Uterus (tissue), 4 donors: ENCODE data around the gene PNMA8C. TPM values are rescaled to one million over a fixed set of nuclear protein-coding genes. Genes with fewer than 3 reads are reported as not detected.

Source experiments
- DNase-seq, 2 donors: peaks; one replicate each; pipeline ENCODE4 v3.0.0-alpha.2; 2019 to 2020
- H3K27ac ChIP-seq, 2 donors: fragments of 200-600 bp; sonication (generic); 1 replicate in 1 of 2; 2 replicates in 1 of 2; pipeline ENCODE4 v1.5.1; 2016 to 2018
- H3K27me3 ChIP-seq, 2 donors: fragments of 200-600 bp; sonication (generic); one replicate each; pipeline ENCODE4 v1.5.1; 2018 to 2019; ENCODE audit warnings: control low read depth in 1 of 2
- H3K36me3 ChIP-seq, 2 donors: fragments of 200-600 bp; sonication (generic); one replicate each; pipeline ENCODE4 v1.5.1; 2019; ENCODE audit warnings: control low read depth in 1 of 2
- H3K4me1 ChIP-seq, 2 donors: fragments of 200-600 bp; sonication (generic); one replicate each; pipeline ENCODE4 v1.5.1; 2018 to 2019; ENCODE audit warnings: control low read depth in 1 of 2
- H3K4me3 ChIP-seq, 2 donors: fragments of 200-600 bp; sonication (generic); 1 replicate in 1 of 2; 2 replicates in 1 of 2; pipeline ENCODE4 v1.5.1; 2018 to 2019; ENCODE audit warnings: mild to moderate bottlenecking in 1 of 2
- H3K9me3 ChIP-seq, 2 donors: fragments of 200-600 bp; sonication (generic); one replicate each; pipeline ENCODE4 v1.5.1; 2019; ENCODE audit warnings: control low read depth in 1 of 2
- CTCF ChIP-seq, 4 experiments: fragments of 200-600 bp in 2 of 4; fragments of 450-650 bp in 2 of 4; sonication (generic) in 2 of 4; IDR thresholded peaks; one replicate each; pipeline ENCODE4 v1.5.1; 2016 to 2019; ENCODE audit warnings: antibody characterized with exemption in 4 of 4, mild to moderate bottlenecking in 2 of 4, moderate library complexity in 1 of 4
- POLR2A ChIP-seq, 2 donors: fragments of 450-650 bp; IDR thresholded peaks; one replicate each; pipeline ENCODE4 v1.6.1; 2016; ENCODE audit warnings: antibody characterized with exemption in 2 of 2, mild to moderate bottlenecking in 1 of 2, moderate library complexity in 1 of 2
- intact Hi-C: fragments of 100-400 bp; cut with DNase I; formaldehyde crosslinking; loops from one replicate; pipeline ENCODE4 v1.15.1; 2023; ENCODE audit warnings: low total_unique reads
- total RNA-seq, 4 donors: library from RNA; depleted of rRNA in 3 of 4; stranded (reverse); fragments of >200 nt in 3 of 4; gene quantifications; one replicate each; pipeline versions ENCODE4 v1.1.0 to v1.2.4, GENCODE V29; 2014 to 2023
- donor health status: DM: yes; HTN: yes; CAD: no.

The PNMA8C gene
- total RNA-seq, 4 donors from 2014 or later = under 0.01 to 3.7 (median 0.73) TPM; not detected in 1

DNA sequence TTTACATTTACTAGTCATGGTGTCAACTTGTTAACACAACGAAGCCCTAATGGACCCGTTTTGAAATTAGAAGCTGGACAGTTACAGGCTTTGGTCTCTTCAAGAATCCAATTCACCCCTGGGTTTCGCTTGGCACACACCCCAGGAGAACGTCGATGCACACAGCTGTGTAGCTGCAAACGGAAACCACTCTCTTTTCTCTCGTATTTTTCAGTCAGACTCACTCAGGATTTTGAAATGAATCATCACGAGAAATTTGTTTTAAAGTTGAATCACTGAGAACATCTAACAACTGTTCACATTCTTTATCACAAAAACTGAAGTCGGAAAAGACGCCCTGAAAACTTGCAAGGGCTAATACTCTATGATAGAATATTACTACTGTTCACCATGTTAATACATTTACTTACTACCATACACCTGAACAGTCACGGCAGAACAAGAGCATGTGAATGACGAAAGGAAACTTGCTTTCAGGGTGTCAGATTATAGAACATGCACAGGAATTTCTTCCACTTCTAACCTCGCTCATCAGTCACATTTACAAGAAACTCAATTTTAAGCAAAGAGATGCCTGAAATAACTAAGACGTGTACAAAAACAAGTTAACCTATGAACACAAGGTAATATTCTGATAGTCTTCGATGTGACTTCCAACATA is 37.9 kb upstream of the PNMA8C start:
- H3K27me3 ChIP-seq = no peaks in the 10 kb centered on the region
- TF ChIP-seq POLR2A (IDR thresholded peaks at IDR 0.05) (no peak), CTCF (IDR thresholded peaks at IDR 0.05) (no peak)
- H3K4me1 ChIP-seq = no peaks in the 10 kb centered on the region
- H3K36me3 ChIP-seq = no peaks in the 10 kb centered on the region
- H3K9me3 ChIP-seq = no peaks in the 10 kb centered on the region
- no peak overlapping the region for H3K4me3 ChIP-seq
- intact Hi-C loops = no loop called here
- peak overlapping the region; percentile 39 to 44 for H3K27ac ChIP-seq
- DNase-seq = peak; percentile 38 to 71

GRCh38 chr19:46463516-46463915 is 34.8 kb upstream of the PNMA8C start:
- H3K27ac ChIP-seq = no peak overlapping the region
- no peak overlapping the region for H3K4me3 ChIP-seq
- H3K9me3 ChIP-seq = no peaks in the 10 kb centered on the region
- TF ChIP-seq CTCF (IDR thresholded peaks at IDR 0.05) (no peak), POLR2A (IDR thresholded peaks at IDR 0.05) (no peak)
- H3K4me1 ChIP-seq = no peaks in the 10 kb centered on the region
- intact Hi-C loops = no loop called here
- no peak for DNase-seq
- H3K36me3 ChIP-seq = no peaks in the 10 kb centered on the region
- no peaks in the 10 kb centered on the region for H3K27me3 ChIP-seq

DNA sequence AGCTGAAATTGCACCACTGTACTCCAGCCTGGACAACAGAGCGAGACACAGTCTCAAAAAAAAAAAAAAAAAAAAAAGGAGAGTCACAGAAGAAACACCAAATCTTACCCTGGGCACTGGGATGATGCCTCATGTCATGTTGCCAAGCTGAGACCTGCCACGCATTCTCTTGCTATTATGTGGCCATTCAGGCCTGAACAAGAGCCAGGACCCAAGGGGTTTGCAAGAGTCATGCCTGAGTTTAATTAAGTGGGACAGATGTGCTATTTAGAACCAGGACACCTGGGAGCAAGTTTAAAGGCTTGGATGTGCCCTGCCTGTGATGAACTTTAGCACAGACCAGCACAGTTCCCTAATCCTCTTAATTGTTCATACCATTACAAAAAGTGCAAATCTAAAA is 32.8 kb upstream of the PNMA8C start:
- TF ChIP-seq POLR2A (IDR thresholded peaks at IDR 0.05) (no peak), CTCF (IDR thresholded peaks at IDR 0.05) (no peak)
- no peak overlapping the region for H3K27ac ChIP-seq
- H3K36me3 ChIP-seq = no peaks in the 10 kb centered on the region
- H3K9me3 ChIP-seq = no peaks in the 10 kb centered on the region
- H3K27me3 ChIP-seq = no peaks in the 10 kb centered on the region
- intact Hi-C loops = no loop called here
- no peak for DNase-seq
- H3K4me3 ChIP-seq = no peak overlapping the region
- H3K4me1 ChIP-seq = no peaks in the 10 kb centered on the region

DNA sequence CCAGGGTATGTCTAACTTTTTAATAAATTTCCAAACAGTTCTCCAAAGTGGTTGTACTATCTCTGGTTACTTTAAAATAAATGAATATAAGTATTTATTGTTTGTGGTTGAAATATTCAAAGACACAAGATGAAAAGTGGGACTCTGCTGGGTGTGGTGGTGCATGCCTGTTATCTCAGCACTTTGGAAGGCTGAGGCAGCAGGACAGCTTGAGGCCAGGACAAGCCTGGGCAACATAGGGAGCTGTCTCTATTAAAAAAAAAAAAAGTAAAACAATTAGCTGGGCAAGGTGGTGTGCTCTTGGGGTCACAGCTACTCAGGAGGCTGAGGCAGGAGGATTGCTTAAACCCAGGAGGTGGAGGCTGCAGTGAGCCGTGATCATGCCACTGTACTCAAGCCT is 32.2 kb upstream of the PNMA8C start:
- Histone ChIP-seq H3K4me3 (no peak overlapping the region), H3K36me3 (no peaks in the 10 kb centered on the region), H3K4me1 (no peaks in the 10 kb centered on the region), H3K9me3 (no peaks in the 10 kb centered on the region), H3K27me3 (no peaks in the 10 kb centered on the region), H3K27ac (no peak overlapping the region)
- no peak for TF ChIP-seq CTCF (IDR thresholded peaks at IDR 0.05)
- TF ChIP-seq POLR2A (IDR thresholded peaks at IDR 0.05) = no peak
- no peak for DNase-seq
- intact Hi-C loops = no loop called here

GRCh38 chr19:46460055-46460454 is 31.3 kb upstream of the PNMA8C start:
- DNase-seq = no peak
- no peaks in the 10 kb centered on the region for H3K4me1 ChIP-seq
- intact Hi-C loops = no loop called here
- H3K27ac ChIP-seq = no peak overlapping the region
- H3K9me3 ChIP-seq = no peaks in the 10 kb centered on the region
- H3K4me3 ChIP-seq = no peak overlapping the region
- H3K36me3 ChIP-seq = no peaks in the 10 kb centered on the region
- no peak for TF ChIP-seq CTCF (IDR thresholded peaks at IDR 0.05)
- TF ChIP-seq POLR2A (IDR thresholded peaks at IDR 0.05) = no peak
- H3K27me3 ChIP-seq = no peaks in the 10 kb centered on the region
